Measurements from ENCODE around the gene C1QTNF9B.

DNA sequence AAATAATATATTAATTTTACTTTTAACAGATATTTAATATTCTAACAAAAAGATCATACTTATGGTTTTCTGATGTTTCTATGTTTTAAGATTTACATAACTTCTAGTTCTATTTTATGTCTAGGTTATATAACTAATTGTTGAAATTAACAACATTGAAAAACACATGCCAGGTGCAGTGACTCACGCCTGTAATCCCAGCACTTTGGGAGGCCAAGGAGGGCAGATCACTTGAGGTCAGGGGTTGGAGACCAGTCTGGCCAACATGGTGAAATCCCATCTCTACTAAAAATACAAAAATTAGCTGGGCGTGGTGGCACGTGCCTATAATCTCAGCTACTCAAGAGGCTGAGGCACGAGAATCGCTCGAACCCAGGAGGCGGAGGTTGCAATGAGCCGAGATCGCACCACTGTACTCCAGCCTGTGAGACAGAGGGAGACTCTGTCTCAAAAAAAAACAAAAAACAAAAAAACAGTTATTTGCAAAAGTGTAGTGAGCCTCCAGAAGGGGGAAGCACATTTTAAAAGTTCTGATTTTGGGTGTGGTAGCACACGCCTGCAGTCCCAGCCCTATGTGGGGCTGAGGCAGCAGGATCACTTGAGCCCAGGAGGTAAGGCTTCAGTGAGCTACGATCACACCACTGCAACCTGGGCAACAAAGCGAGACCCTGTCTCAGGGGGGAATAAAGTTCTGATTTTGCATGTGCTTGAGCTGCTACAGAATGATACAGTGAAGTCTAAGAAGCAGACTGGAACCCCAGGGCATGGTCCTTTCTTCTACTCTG lies 26.8 kb downstream of the C1QTNF9B start:
- TF ChIP-seq, protein P1, sequence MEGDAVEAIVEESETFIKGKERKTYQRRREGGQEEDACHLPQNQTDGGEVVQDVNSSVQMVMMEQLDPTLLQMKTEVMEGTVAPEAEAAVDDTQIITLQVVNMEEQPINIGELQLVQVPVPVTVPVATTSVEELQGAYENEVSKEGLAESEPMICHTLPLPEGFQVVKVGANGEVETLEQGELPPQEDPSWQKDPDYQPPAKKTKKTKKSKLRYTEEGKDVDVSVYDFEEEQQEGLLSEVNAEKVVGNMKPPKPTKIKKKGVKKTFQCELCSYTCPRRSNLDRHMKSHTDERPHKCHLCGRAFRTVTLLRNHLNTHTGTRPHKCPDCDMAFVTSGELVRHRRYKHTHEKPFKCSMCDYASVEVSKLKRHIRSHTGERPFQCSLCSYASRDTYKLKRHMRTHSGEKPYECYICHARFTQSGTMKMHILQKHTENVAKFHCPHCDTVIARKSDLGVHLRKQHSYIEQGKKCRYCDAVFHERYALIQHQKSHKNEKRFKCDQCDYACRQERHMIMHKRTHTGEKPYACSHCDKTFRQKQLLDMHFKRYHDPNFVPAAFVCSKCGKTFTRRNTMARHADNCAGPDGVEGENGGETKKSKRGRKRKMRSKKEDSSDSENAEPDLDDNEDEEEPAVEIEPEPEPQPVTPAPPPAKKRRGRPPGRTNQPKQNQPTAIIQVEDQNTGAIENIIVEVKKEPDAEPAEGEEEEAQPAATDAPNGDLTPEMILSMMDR (IDR thresholded peaks at IDR 0.05): no peak
- TF ChIP-seq POLR2A (IDR thresholded peaks at IDR 0.05): no peak
